GM21526 (cell line): ENCODE data around the gene LSM7.
"Not testable (repeated sequence)": the region's sequence is repeated elsewhere in the genome, so short reads cannot be mapped to it uniquely, and the experiment has no call there.

Experiments used
- ATAC-seq: cut with Tn5 transposase; IDR thresholded peaks from one replicate; pipeline ENCODE4 v1.9.1; 2021; ENCODE audit warnings: moderate library complexity; ENCODE audit not compliant: unreplicated experiment, low FRiP score

LSM7 gene

DNA sequence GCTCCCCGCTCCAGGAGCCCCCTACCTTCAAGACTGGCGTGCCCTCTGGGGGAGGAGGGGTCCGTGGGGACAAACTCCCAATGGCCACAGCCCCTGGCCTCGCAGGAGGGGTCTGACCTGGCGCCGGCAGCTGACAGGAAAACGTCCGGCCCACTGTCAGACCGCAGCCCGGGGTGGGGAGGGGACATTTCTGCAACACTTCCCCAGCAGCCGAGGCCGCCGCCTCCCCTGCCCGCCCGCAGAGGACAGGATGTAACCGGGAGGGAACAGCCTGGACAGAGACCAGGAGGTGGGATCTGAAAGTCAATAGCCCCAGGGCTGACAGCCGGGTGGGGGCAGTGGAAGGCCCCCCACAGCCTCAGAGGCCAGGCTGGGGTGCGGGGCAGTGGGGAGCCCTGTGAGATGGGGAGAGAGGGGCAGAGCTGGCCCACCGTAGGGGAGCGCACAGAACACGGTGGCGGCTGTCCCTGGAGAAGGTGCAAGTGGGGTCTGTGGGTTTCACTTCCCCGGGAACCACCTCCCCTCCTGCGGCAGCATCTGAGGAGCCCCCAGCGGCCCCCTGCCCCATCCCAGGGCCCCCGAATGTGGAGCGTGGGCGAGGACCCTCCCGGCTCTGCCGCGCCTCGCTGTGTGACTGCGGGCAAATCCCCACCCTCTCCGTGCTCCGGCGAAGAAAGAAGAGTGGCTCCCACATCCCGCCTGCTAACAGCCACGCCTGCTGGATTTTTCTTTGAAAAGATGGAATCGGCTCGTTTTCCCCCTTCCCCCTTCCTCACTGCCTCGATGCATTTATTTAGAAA lies 46.1 kb downstream of the LSM7 start, which contains the start of gene PEAK3:
Gene PEAK3, minus strand, starts transcription at position 114 of the 800 bp plus-strand sequence. CDS start 1,244 bp downstream, outside the sequence.
- ATAC-seq = no peak

GRCh38 chr19:2281265-2282061 lies 46.9 kb downstream of the LSM7 start:
- not testable (repeated sequence) for ATAC-seq

GRCh38 chr19:2280633-2281264 lies 47.6 kb downstream of the LSM7 start:
- no peak for ATAC-seq

- no peak for ATAC-seq
Observed at GRCh38 chr19:2278459-2279158, 49.8 kb downstream of the LSM7 start.

DNA sequence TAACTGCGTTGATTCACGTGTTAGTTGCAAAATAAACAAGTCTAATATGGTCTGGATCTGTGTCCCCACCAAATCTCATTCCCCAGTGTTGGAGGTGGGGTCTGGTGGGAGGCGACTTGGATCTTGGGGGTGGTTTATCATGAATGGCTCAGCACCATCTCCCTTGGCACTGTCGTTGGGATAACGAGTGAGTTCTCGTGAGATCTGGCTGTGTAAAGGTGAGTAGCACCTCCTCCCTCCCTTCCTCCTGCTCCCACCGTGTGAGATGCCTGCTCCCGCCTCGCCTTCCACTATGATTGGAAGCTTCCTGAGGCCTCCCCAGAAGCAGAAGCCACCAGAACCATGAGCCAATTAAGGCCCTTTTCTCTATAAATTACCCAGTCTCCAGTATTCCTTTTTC lies 51.2 kb downstream of the LSM7 start:
- no peak for ATAC-seq

DNA sequence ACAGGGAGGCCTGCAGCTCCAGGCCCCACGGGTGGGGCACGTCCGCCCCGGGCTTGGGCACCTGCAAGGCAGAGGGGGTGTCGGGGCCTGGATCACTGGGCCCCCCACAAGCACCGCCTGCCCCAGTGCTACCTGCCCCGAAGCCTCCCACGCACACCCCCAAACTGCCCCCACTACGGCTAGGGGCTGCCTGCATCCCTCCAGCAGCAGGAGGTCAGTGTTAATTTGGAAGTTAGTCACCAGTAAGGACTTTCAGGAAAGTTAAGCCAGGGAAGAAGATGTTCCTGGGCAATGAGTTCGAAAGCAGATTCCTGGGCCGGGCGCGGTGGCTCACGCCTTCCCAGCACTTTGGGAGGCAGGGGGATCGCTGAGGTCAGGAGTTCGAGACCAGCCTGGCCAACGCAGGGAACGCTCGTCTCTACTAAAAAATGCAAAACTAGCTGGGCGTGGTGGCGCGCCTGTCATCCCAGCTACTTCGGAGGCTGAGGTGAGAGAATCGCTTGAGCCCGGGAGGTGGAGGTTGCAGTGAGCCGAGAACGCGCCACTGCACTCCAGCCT lies 51.9 kb downstream of the LSM7 start:
- no peak for ATAC-seq

DNA sequence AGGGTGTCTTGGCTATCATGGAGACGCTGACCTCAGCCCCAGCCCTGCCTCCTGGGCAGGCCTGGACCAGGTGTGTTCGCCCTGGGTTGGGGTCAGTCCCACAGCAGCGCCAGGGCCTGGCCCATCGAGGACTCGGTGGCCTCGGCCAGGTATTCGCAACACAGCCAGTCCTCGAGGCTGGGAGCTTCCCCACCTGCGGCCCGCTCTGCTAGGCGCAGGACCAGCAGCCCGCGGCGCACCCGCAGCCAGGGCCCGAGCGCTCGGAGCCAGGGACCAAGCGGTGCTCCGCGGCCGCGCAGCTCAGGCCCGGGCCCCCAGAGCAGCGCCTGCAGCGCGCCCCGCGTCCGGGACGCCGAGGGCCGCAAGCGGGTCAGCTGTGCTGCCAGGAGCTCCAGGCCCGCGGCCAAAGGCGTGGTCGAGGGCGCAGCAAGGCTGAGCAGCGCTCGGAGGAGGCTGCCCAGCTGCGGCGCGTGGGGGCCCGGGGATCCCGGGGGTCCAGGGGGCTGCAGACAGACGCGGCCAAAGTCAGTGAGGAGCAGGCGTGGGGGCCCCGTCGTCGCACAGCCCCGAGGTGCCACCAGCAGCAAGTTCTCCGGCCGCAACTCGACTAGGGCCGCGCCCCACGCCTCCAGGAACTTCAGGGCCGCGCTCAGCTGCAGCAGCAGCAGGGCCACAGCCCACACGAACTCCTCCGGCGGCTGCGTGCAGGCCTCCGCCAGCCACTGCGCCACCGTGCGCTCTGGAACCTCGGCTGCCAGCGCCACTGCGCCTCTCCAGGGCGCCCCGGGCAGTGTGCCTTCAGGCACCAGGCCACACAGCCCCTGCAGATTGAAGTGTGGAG lies 52.6 kb downstream of the LSM7 start:
- no peak for ATAC-seq

DNA sequence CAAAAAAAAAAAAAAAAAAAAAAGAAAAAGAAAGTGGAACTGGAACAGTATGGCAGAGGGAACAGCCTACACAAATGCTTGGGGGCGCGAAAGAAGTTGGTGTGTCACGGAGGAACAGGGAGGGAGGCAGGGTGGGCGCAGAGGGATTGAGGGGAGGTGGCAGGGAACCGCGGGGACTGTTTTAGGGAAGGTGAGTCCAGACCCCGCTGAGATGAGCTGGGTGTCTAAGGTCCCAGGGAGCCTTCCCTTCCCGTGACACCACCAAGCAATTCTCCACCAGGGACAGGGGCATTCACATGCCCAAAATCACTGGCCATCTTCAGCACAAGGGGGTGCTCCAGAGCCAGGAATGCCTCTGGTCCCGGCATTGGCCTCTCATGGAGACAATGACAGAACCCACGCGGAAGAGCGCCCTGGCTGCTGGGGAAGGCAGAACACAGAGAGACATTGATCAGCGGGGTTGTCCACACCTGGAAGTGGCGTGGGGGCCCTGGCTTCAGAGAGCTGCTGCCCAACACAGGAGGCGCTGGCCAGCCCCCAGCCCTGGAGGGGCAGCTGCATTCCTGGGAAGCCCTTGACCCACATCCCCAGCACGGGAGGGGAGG lies 53.4 kb downstream of the LSM7 start:
- no peak for ATAC-seq

- no peak for ATAC-seq
Observed at GRCh38 chr19:2274185-2274711, 54.1 kb downstream of the LSM7 start.

DNA sequence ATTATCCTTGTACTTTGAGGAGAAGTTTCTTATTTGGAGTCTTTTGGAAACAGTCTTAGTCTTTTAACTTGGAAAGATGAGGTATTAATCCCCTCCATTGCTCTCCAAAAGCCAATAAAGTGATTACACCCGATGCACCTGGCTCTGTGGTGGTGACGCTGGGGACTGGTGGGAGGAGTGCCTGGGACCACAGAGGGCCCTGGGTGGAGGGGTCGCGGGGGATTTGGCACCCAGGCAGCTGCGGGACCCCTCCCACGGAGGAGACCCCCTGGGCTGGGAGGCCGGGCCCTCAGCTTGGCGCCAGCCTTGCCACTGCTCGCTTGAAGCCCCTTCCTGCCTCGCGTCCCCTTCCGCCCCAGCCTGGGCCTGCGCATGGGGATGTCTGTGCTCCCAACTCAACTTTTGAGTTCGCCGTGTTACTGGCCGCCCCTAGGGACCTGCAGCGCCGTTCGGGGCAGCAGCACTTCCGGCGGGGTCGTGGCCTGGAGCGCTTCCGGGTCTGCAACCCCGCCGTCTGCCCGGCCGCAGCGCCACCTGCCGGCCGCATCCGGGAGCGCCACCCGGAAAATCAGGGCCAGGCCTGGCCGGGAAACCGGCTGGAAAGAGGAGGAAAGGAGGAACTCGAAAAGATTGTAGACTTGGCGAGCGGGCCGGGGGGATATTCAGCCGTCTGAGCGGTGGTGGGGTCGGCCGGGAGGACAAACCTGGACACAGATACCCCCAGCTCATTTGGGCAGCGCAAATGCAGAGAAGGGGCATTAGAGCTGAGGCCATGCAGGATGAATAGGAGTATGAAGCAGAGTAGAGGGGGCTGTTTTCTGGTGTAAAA lies 54.8 kb downstream of the LSM7 start:
- no peak for ATAC-seq
